MCF 10A (cell line): ENCODE data around the gene RXRA. TPM values are rescaled to one million over a fixed set of nuclear protein-coding genes. Genes with fewer than 3 reads are reported as not detected.

ENCODE experiments used
- BruUV-seq: library from RNA; stranded (reverse); fragments of 400-500 nt; replicated peaks from 2 replicates; lab custom pipeline; 2021; lab: Mats Ljungman, UMichigan
- CTCF ChIA-PET: fragments of 300-600 bp; sonication (Branson Sonifier 250); formaldehyde crosslinking; extraction: SDS; loops from one replicate; lab custom pipeline; 2021; ENCODE audit warnings: antibody characterized with exemption, inconsistent platforms; lab: Yijun Ruan, JAX
- POLR2A ChIA-PET: fragments of 300-600, 350-650 bp; sonication (Branson Sonifier 250); formaldehyde crosslinking; extraction: SDS; loops from one replicate; lab custom pipeline; 2020; ENCODE audit warnings: antibody characterized with exemption, inconsistent platforms; lab: Yijun Ruan, JAX
- DNase-seq: peaks from one replicate; pipeline ENCODE4 v3.0.0-alpha.2; 2018; ENCODE audit not compliant: unreplicated experiment
- H3K27ac Mint-ChIP-seq: one replicate; pipeline ENCODE4 v1.8.0; 2022; ENCODE audit warnings: mild to moderate bottlenecking, low read depth, mixed read lengths; ENCODE audit not compliant: unreplicated experiment
- H3K27me3 Mint-ChIP-seq: one replicate; pipeline ENCODE4 v1.8.0; 2022; ENCODE audit warnings: mixed read lengths; ENCODE audit not compliant: insufficient read depth, unreplicated experiment
- H3K36me3 Mint-ChIP-seq: one replicate; pipeline ENCODE4 v1.8.0; 2022; ENCODE audit warnings: mild to moderate bottlenecking, moderate library complexity, mixed read lengths; ENCODE audit not compliant: insufficient read depth, unreplicated experiment
- H3K4me1 Mint-ChIP-seq: one replicate; pipeline ENCODE4 v1.8.0; 2022; ENCODE audit warnings: mixed read lengths; ENCODE audit not compliant: insufficient read depth, unreplicated experiment
- H3K4me3 Mint-ChIP-seq: one replicate; pipeline ENCODE4 v1.8.0; 2022; ENCODE audit warnings: mild to moderate bottlenecking, moderate library complexity, mixed read lengths; ENCODE audit not compliant: unreplicated experiment
- H3K9me3 Mint-ChIP-seq: one replicate; pipeline ENCODE4 v1.8.0; 2022; ENCODE audit warnings: mixed read lengths; ENCODE audit not compliant: unreplicated experiment
- intact Hi-C: fragments of 100-400 bp; cut with micrococcal nuclease; formaldehyde crosslinking; loops from 2 replicates; pipeline ENCODE4 v1.14.1; 2022
- total RNA-seq: library from RNA; stranded (reverse); gene quantifications from 2 replicates; pipeline ENCODE4 v1.2.3, GENCODE V29; 2022
- TF ChIP-seq, protein P1 (sequence below): fragments of 200-600 bp; IDR thresholded peaks from one replicate; pipeline ENCODE4 v1.8.0; 2022; ENCODE audit warnings: antibody characterized with exemption, mild to moderate bottlenecking; ENCODE audit not compliant: unreplicated experiment

RXRA gene
- total RNA-seq, 1 experiment from 2014 or later = 65.5 TPM

DNA sequence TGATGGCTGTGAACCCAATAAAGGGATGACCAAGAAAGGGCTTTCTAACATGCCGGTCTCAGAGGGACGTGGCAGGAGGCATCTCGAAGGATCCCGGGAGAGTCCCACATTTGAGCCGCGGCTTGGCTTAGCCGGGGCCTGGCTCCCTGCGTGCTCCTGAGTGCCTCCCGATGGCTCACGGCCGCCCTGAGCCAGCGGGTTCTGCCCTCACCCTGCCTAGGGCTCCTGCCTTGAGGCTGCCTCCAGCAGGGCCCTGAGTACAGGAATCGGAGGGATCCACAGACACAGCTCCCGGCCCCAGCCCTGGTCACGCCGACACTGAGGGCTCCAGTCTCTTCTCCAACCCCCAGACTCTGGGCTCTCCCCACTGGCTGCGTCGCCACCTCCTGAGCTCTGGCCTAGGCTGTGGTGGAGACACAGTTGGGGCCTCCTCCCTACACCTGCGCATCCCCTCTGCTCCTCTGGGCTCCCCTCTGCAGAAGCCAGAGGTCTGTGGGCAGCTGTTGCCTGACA, 44.1 kb upstream of the RXRA start:
- Mint-ChIP-seq H3K27ac (no peak overlapping the region), H3K4me3 (no peak overlapping the region), H3K4me1 (peaks cover 23% of the 10 kb centered on the region), H3K36me3 (no peaks in the 10 kb centered on the region), H3K27me3 (peaks cover 4% of the 10 kb centered on the region), H3K9me3 (no peaks in the 10 kb centered on the region)
- ChIA-PET CTCF (interaction anchor here (0.5 kb wide), 1 partner anchor 92 kb away, joined by 3 read pairs; no protein-coding TSS in a partner anchor), POLR2A (interaction anchor here (0.7 to 1.9 kb wide), 3 partner anchors 43 to 81 kb away, joined by 3 to 7 read pairs (median 5); no protein-coding TSS in a partner anchor)
- intact Hi-C loops = loop anchor here (5.0 kb wide), 1 partner anchor 160 kb away; no protein-coding TSS in a partner anchor
- TF ChIP-seq, protein P1, sequence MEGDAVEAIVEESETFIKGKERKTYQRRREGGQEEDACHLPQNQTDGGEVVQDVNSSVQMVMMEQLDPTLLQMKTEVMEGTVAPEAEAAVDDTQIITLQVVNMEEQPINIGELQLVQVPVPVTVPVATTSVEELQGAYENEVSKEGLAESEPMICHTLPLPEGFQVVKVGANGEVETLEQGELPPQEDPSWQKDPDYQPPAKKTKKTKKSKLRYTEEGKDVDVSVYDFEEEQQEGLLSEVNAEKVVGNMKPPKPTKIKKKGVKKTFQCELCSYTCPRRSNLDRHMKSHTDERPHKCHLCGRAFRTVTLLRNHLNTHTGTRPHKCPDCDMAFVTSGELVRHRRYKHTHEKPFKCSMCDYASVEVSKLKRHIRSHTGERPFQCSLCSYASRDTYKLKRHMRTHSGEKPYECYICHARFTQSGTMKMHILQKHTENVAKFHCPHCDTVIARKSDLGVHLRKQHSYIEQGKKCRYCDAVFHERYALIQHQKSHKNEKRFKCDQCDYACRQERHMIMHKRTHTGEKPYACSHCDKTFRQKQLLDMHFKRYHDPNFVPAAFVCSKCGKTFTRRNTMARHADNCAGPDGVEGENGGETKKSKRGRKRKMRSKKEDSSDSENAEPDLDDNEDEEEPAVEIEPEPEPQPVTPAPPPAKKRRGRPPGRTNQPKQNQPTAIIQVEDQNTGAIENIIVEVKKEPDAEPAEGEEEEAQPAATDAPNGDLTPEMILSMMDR = no peak
- no TSS peak for BruUV-seq
- DNase-seq = no peak

DNA sequence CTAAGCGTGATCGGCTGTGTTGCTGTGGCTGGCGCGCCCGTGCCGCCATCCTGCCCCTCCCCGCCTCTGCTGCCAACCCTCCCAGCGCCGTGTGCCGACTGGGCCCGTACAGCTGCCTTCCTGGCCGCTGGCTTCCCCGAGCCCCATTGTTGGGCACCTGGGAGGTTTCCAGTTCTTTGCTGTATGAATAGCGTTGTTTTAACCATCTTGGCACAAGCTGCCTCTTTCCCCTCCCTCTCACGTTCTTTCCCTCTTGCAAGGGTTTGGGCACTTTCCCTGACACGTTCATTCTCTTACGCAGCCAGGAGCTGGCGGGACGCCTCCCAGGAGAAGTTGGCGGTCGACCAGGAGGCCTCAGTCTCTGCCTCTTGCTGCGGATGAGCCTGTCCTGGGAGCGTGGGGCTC, 43.1 kb upstream of the RXRA start:
- no peak overlapping the region for H3K27ac Mint-ChIP-seq
- no peaks in the 10 kb centered on the region for H3K27me3 Mint-ChIP-seq
- H3K9me3 Mint-ChIP-seq = no peaks in the 10 kb centered on the region
- POLR2A ChIA-PET = interaction anchor here (0.6 to 1.9 kb wide), 6 partner anchors 41 to 405 kb away, joined by 3 to 7 read pairs (median 5); no protein-coding TSS in a partner anchor
- H3K4me3 Mint-ChIP-seq = peak overlapping the region; percentile 36
- no TSS peak for BruUV-seq
- H3K36me3 Mint-ChIP-seq = no peaks in the 10 kb centered on the region
- CTCF ChIA-PET = interaction anchor here (0.7 kb wide), 1 partner anchor 185 kb away, joined by 3 read pairs; no protein-coding TSS in a partner anchor
- DNase-seq = peak; percentile 97
- H3K4me1 Mint-ChIP-seq = peaks cover 23% of the 10 kb centered on the region
- TF ChIP-seq, protein P1 = no peak
- intact Hi-C loops = loop anchor here (5.0 kb wide), 1 partner anchor 159 kb away; no protein-coding TSS in a partner anchor

DNA sequence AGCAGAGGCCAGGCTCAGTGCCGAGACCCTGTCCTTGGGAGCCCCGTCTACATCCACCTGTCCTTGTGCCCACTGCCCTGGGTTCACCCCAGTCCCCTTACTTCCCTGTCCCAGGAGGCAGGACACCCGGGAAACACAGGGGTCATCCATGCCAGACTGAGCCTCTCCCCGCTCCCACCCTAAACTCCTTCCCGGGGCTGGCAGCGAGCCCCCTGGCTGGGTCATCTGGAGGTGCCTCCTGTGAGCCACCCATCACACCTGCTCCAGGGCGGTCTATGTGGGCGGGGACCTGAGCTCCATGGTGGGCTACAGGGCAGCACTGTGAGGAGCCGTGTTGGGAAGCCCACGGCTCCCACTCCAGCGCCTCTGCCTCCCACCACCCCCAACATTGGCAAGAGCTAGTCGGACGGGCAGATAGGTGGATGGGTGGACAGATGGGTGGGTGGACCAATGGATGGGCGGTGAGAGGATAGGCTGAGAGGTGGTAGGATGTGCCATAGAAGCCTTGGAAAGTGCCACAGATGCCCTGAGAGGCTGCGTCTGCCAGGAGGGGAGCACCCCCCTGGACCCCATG, 42.5 kb upstream of the RXRA start:
- ChIA-PET CTCF (interaction anchor here (0.6 kb wide), 1 partner anchor 218 kb away, joined by 3 read pairs; no protein-coding TSS in a partner anchor), POLR2A (interaction anchor here (0.6 to 1.9 kb wide), 5 partner anchors 34 to 151 kb away, joined by 3 to 7 read pairs (median 5); no protein-coding TSS in a partner anchor)
- no peaks in the 10 kb centered on the region for H3K36me3 Mint-ChIP-seq
- H3K4me3 Mint-ChIP-seq = no peak overlapping the region
- H3K27me3 Mint-ChIP-seq = no peaks in the 10 kb centered on the region
- DNase-seq = peak; percentile 5
- intact Hi-C loops = loop anchor here (5.0 kb wide), 1 partner anchor 159 kb away; no protein-coding TSS in a partner anchor
- BruUV-seq = no TSS peak
- H3K27ac Mint-ChIP-seq = no peak overlapping the region
- H3K4me1 Mint-ChIP-seq = peaks cover 23% of the 10 kb centered on the region
- no peaks in the 10 kb centered on the region for H3K9me3 Mint-ChIP-seq
- TF ChIP-seq, protein P1 = no peak

DNA sequence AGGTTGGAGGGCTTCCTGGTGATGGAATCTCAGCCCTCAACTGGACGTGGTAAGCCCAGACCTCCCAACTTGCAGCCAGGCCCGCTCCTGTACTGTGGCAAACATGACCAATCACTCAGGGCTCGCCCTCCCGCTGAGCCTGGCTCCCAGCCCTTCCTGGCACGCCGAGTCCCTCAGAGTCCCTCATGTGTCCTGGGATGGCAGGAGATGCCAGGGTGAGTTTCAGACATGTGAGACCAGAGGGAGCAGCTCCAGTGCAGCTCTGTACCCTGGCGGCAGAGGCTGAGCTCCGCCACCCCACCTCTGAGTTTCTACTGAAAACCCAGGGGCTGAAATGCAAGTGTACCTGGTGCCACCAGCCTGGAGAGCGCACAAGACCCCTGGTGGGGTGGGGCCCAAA, 42.0 kb upstream of the RXRA start:
- POLR2A ChIA-PET = interaction anchor here (0.6 to 1.1 kb wide), 2 partner anchors 34 to 79 kb away, joined by 3 read pairs; no protein-coding TSS in a partner anchor
- TF ChIP-seq, protein P1 = no peak
- CTCF ChIA-PET = interaction anchor here (0.6 to 1.1 kb wide), 2 partner anchors 41 to 218 kb away, joined by 3 to 5 read pairs; no protein-coding TSS in a partner anchor

More for the DNA sequence above, 42.0 kb upstream of the RXRA start:
- Mint-ChIP-seq H3K36me3 (no peaks in the 10 kb centered on the region), H3K4me3 (no peak overlapping the region), H3K27me3 (peaks cover 2% of the 10 kb centered on the region), H3K27ac (no peak overlapping the region), H3K4me1 (peaks cover 23% of the 10 kb centered on the region), H3K9me3 (no peaks in the 10 kb centered on the region)
- intact Hi-C loops = loop anchor here (5.0 kb wide), 1 partner anchor 158 kb away; no protein-coding TSS in a partner anchor
- BruUV-seq = no TSS peak
- DNase-seq = peak; percentile 70
